CD4-positive, alpha-beta T cell treated with Interleukin-10 for 1 hour (primary cell): ENCODE results near the gene ANKRD6.

Source experiments
- DNase-seq: peaks from one replicate; pipeline ENCODE4 v3.0.0-alpha.2; 2020

The ANKRD6 gene

DNA sequence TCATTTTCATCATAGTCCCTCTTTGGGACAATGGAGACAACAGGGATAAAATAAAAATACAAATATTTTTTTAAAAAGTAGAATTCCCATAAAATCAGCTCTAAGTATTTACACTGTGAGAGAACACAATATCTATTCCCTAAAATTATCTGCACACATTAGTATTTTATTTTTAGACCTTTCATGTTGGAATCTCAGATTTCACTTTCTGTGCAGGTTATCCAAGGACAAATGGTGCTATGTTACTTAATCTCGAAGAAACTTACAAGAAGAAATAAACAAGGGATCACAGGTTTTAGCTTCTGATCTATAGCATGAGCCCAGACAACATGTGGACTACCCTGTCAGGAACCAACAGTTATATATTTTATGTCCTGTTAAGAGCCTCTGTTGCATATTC, 228.6 kb downstream of the ANKRD6 start:
- no peak for DNase-seq

DNA sequence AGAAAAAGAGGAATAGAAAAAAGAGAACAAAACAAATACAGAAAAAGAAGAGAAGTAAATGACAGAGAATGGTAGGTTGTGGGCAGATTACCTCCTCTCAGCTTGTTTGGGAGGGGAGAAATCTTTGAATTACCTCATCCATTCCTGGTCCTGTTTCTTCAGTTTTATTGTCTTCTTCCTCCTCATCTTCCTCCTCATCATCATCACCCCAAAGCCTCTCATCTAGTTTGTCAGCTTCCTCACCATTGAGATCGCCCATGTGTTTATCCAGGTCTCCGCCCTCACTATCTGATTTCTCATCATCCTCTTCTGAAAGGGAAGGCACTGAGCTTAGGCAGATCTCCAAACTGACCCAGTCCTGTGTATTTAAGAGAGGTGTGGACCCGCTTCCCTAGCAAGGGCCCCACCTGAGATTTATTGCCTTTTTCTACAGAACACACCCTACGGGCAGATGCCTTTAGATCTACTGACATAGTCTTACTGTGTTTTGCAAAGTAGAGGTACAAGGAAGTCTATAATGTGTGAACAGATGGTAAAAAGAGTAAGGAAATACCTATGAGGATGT, 229.8 kb downstream of the ANKRD6 start:
- no peak for DNase-seq

DNA sequence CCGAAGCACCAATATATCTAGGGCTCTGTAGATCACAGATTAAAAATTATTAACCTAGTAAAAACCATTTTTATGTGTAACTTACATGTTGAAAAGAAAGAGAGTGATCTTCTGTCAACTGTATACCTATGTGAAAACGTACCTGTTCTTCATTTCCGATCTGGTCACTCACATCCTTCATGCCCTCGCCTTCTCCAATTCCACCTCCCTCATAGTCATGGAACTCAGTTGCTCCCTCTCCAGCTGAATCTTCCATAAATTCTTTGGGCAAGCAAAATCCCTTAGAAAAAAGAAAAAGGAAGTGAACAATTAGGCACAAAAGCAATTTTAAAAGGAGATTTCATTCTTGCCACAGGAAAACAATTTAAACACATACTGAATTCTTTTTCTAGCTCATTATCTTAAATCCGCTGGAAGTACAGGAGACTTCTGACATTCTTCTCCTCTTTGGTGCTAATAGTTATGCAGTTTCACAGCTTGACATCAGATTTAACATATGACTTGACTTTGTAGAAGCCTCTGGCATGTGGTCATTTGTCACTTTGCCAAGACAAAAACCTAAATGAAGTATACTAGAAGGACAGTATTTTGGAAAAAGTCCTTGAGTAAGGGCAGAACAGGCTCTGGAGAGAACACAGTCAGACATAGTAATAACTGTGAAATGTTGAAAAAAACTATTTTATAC, 235.1 kb downstream of the ANKRD6 start:
- DNase-seq = no peak

DNA sequence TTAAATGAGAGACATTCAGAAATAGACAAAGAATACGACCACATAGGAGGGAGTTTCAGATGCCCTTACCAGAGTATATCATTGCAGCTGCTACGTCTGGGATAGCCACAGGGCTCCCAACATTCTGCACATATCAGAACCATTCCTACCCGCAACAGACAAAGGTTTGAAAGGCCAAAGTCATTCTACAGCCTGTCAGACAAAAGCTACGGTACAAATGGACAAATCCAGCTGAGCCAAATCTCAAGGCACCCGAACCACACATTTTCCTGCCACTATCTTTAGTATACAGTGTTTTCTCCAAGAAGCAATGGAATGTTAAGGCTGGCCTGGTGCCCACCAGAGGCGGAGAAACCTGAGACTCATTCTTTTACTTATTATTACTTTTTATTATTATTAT, 236.1 kb downstream of the ANKRD6 start:
- no peak for DNase-seq

DNA sequence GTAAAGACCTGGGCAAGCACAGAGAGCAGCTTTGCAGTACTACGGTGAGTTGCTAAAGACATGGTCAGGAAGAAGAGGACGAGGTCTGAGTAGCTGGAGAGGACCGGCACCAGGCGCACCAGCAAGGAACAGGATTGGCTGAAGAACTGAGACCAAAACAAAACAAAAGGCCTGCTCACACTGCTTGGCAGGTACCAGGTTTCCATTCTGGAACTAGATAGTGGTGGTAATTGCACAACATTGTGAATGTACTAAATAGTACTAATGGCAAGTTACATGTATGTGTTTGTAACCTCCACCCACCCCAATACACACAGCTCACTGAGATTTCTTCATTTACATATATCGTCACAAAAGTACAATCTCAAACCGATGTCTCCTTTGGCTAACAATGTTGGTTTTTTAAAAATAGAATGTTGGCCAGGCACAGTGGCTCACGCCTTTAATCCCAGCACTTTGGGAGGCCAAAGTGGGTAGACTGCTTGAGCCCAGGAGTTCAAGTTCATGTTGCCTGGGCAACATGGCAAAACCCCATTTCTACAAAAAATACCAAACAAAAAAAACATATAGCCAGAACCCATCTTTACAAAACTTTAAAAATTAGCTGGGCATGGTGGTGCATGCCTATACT, 238.1 kb downstream of the ANKRD6 start:
- DNase-seq = no peak

DNA sequence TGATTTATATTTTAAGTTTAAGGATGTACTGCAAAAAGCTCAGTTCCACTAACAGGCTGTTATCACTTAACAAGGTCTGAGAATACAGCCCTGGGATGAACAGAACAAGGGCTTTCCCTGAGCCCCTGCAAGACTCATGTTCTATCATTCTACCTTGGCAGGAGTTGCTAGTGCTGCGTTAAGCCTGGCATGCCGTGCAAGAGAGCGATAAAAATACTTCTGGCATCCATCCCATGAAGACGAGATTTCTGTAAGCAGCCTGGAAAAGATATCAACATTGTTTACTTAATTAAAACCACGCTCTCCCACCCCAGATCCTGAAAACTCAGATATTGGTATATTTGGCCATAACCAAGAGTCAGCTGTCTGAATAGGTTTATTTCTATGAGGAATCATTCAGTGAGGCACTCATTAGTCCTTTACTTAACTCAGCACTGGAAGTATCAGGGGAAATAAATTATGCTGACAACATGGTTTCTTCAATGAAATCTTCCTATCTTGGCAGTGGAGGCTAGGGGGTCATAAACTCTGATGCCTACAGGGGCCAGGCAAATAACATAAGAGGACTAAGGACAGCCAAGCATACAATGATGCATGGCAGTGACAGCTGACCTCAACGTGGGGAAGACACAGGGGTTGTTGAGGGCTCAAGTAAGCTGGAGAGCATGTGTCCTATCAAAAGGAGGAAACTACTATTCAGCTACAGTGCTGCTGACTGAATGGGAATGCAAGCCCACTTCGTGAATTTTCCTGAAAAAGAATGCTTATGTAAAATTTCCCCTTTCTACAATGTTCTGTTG, 243.2 kb downstream of the ANKRD6 start:
- DNase-seq = no peak

DNA sequence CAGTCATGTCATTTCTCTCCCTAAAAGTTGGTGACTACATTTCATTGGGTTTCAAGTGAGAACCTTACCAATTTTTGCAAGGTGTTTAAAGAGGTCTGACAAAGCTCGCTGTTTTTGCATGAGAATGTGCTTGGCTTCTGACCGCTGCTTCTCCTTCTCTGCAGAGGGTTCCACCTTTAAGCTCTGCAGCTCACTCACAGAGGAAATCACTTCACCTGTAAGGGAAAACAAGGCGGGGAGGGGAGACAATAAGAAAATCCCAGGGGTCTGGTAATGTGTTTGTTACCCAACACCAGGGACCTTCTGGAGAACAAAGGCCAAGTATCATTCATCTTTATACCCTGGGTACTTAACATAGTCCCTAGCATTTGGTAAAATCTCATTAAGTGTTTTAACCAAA, 245.6 kb downstream of the ANKRD6 start:
- no peak for DNase-seq

DNA sequence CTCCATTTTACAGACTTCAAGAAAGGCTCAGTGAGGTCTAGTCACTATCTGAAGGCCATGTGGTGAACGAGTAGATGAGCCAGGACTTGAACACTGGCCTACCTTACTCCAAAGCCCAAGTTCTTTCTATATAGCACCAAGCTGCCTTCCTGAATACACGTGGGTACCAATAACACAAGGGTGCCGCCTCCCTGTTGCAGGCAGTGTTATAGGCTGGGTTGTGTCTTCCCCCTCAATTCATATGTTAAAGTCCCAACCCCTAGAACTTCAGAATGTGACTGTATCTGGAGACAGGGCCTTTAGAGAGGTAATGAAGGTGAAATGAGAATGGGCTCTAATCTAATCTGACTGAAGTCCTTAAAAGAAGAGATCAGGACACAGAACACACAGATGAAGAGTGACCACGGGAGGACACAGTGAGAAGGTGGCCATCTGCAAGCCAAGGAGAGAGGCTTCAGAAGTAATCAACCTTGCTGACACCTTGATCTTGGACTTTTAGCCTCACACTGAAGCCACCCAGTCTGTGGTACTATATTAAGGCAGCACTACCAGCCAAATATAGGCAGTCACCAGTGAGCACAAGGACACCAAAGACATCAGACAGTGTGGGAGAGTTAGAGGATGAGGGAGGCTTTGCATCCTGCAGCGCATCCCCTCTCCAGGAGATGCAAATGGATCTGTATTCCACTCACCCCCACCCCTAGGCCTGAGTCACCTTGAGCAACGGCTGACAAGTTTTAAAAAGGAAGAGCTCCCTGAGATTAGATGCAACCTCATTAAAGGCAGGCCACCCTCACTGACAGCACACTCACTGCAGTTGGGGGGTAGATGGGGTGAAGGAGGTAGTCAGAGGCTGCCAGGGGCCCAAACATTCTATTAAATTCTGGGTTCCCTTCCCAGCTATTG, 246.5 kb downstream of the ANKRD6 start:
- no peak for DNase-seq

DNA sequence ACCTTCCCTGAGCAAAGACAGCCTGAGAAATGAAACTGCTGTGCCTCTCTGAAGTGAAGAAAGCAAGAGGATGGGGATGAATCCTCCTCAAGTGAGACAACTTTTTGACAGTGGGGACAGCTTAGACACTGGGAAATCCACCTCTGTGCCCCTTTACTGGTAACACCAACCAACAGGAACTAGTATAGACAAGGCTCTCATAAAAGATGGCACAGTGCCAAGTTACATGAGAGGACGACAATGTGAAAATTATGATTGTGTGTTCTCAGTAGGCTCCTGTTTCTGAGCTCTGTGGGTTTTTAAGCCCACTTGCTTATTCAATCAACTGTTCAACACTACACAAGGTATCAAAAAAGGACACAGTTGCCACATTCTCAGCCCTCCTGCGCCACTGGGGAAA, 247.2 kb downstream of the ANKRD6 start:
- no peak for DNase-seq

DNA sequence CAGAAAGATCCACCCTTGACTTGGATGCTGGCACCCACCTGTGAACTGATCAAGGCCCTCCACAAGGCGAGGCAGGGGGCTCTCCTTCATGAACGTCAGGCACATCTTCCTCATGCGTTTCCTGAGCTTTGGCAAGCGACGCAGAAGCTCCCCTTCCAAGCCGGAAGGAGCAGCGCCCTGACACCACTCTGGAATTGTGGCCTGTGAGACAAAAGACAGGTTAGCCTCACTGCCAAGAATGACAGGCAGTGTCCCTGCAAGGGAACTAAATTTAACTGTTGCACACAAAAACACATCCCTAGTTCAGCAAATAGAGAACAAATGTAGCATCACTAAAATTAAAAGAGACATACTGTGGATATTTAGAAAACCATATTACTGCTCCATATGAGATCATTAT, 247.6 kb downstream of the ANKRD6 start:
- DNase-seq = no peak

DNA sequence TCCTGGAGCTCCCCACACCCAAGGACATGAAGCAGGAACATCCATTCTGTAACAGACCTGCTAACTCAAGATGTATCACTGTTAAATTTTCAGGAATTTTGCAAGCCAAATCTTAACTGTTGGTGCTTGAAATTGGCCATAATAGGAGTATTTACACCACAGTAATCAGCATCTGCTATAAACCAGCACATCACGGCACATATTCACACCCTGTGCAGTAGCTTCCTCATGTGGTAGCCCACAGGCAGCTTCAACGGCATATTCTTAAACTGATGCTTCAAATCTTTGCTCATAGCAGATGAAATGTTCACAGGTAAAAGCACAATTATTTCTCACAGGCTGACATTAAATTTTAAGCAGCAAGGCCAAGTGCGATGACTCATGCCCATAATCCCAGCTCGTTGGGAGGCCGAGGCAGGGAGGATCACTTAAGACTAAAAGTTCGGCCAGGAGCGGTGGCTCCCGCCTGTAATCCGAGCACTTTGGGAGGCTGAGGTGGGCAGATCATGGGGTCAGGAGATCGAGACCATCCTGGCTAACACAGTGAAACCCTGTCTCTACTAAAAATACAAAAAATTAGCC, 249.1 kb downstream of the ANKRD6 start:
- DNase-seq = no peak

DNA sequence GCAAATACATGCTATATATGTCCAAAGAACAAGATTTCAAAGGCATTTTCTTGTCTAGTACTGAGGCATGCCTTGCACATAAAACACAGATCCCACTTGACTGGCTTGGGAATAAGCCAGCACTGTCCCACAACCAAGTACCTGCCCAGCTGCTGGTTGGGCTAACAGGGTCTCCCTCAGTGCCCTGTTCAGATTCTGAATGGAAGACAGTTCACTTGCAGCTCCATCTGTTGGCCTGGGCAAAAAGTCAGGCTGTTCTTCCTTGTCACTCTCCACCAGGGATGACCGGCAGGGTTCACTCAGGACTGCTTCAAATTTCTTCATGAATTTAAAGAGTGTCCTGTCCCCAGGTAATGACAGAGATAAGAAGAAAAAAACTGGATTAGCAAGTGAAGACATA, 250.0 kb downstream of the ANKRD6 start:
- DNase-seq = no peak
